ENCODE data around the gene FAM124B. TPM values are rescaled to one million over a fixed set of nuclear protein-coding genes. Genes with fewer than 3 reads are reported as not detected.

The FAM124B gene
- total and polyA plus RNA-seq, 2 donors (not counting 1 experiment from before 2014, with no cell fraction given) = 0.13 to 0.34 TPM

- Mint-ChIP-seq H3K4me1 (no peaks in the 10 kb centered on the region), H3K4me3 (no peak overlapping the region), H3K27me3 (peaks cover 44% of the 10 kb centered on the region), H3K27ac (no peak overlapping the region), H3K9me3 (ENCODE audit: insufficient read depth) (no peaks in the 10 kb centered on the region)
- intact Hi-C loops (cut with micrococcal nuclease) = no loop called here
- POLR2A ChIA-PET = no interaction called here
- no peak for DNase-seq
- Histone ChIP-seq H3K79me2 (ENCODE audit: control insufficient read depth, insufficient read depth, low read length) (no peaks in the 10 kb centered on the region), H3K27ac (ENCODE audit: low read length in 2 of 2) (no peak overlapping the region), H3K4me2 (replicated peaks; ENCODE audit: low read depth, low read length, poor library complexity, severe bottlenecking) (no peak overlapping the region), H3K4me3 (ENCODE audit: control extremely low read depth in 1 of 5, extremely low read depth in 1 of 5, insufficient read depth in 1 of 5, low read depth in 2 of 5, low read length in 4 of 5) (no peak overlapping the region), H2AFZ (ENCODE audit: insufficient read depth, low read depth, low read length, poor library complexity, severe bottlenecking) (no peak overlapping the region), H3K27me3 (replicated peaks in 1 of 4; ENCODE audit: control extremely low read depth in 1 of 4, control insufficient read depth in 3 of 4, insufficient read depth in 4 of 4, low read length in 3 of 4) (peaks cover 0 to 7% (median 1%) of the 10 kb centered on the region in 4 experiments), H3K9me3 (ENCODE audit: control extremely low read depth in 1 of 3, control insufficient read depth in 2 of 3, insufficient read depth in 1 of 3, low read length in 2 of 3) (no peaks in the 10 kb centered on the region), H4K20me1 (ENCODE audit: control insufficient read depth, insufficient read depth, low read length, poor library complexity, severe bottlenecking) (no peaks in the 10 kb centered on the region), H3K36me3 (replicated peaks in 1 of 2; ENCODE audit: control extremely low read depth in 1 of 2, control insufficient read depth in 1 of 2, extremely low read depth in 1 of 2, insufficient read depth in 2 of 2, low read length in 1 of 2) (no peaks in the 10 kb centered on the region), H3K9ac (ENCODE audit: low read length) (no peak overlapping the region), H3K4me1 (ENCODE audit: control insufficient read depth in 2 of 2, insufficient read depth in 2 of 2, low read length in 2 of 2) (no peaks in the 10 kb centered on the region)
- CTCF ChIA-PET = no interaction called here
- TF ChIP-seq EZH2 (IDR thresholded peaks at IDR 0.05; ENCODE audit: borderline replicate concordance, insufficient read depth, low read depth, low read length, poor library complexity, severe bottlenecking) = no peak
- TF ChIP-seq CTCF (IDR thresholded peaks at IDR 0.05) = no peak
- WGBS (ENCODE audit: insufficient coverage) = 93% methylated on average over 3 of the region's 3 CpGs
- ATAC-seq (ENCODE audit: low read depth) = no peak
Measured at GRCh38 chr2:224328798-224329197, 73.1 kb downstream of the FAM124B start.

Other genes with a start within 250 kb of the FAM124B start
- 138 and 142 TPM in 2 replicates for gene CUL3, start 183.3 kb upstream of the FAM124B start, total RNA-seq
- 31.1 and 50.4 TPM in 2 replicates for gene CUL3, start 183.3 kb upstream of the FAM124B start, polyA plus RNA-seq

Measured in B cell (primary cell).